ENCODE results near the gene MYT1.

DNA sequence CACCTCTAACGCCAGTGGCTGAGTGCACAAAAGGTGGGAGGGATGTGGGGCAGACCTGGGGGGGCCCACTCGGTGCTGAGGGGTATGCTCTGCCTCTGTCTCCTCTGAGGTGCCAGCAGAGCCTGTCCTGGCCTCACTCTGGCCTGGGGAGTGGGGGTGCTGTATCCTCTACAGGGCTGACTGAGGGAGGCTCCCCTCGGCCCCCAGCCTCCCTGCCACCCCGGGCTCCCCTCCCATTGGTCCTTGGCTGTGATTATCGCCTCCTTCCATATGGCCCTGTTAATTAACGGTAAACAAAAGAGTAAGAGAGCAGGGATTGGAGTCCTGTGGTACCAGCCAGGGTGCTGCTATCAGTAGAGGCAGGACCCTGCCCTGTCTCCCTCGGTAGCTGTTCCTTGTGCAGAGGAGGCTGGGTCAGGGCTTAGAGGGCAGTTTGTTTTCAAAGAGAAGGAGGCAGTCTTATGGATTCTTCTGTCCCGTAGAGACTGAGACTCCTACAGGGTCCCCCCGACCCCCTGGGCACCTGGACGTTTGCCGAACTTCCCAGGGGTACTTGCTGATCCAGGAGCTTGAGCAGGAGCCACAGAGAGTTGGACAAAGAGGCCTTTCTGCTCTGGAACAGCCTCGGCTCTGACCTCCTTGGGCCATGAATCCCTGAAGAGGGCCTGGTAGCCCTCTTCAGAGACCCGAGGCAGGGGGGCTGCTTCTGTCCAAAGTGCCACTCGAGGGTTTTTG, 1.8 kb downstream of the MYT1 start:
- no peak for TF ChIP-seq POLR2A (IDR thresholded peaks at IDR 0.05; ENCODE audit: low read length)
- no peak for TF ChIP-seq GATA1 (IDR thresholded peaks at IDR 0.05; ENCODE audit: low read depth, low read length)

All from erythroblast (primary cell).